GM21619 (cell line): ENCODE data around the gene OBP2B.
"Not testable (repeated sequence)": the region's sequence is repeated elsewhere in the genome, so short reads cannot be mapped to it uniquely, and the experiment has no call there.

Experiments
- ATAC-seq: cut with Tn5 transposase; IDR thresholded peaks from one replicate; pipeline ENCODE4 v1.9.1; 2021; ENCODE audit not compliant: unreplicated experiment

OBP2B gene

GRCh38 chr9:133208880-133209300 is at the start of gene OBP2B:
Gene OBP2B, minus strand, starts transcription at chr9:133209250. Its CDS starts 51 bp downstream, at chr9:133209199.
- ATAC-seq = not testable (repeated sequence)

- ATAC-seq = no peak
Measured at GRCh38 chr9:133258061-133259015, 49.3 kb upstream of the OBP2B start.

GRCh38 chr9:133257465-133257956 is 48.5 kb upstream of the OBP2B start:
- no peak for ATAC-seq

GRCh38 chr9:133256686-133257091 is 47.6 kb upstream of the OBP2B start:
- no peak for ATAC-seq

GRCh38 chr9:133256136-133256461 is 47.0 kb upstream of the OBP2B start:
- no peak for ATAC-seq

GRCh38 chr9:133255371-133256135 is 46.5 kb upstream of the OBP2B start:
- no peak for ATAC-seq

- no peak for ATAC-seq
Measured at GRCh38 chr9:133254471-133254870, 45.4 kb upstream of the OBP2B start.

GRCh38 chr9:133253268-133253667 is 44.2 kb upstream of the OBP2B start:
- no peak for ATAC-seq

- no peak for ATAC-seq
Measured at GRCh38 chr9:133252301-133253020, 43.4 kb upstream of the OBP2B start.

GRCh38 chr9:133251773-133252172 is 42.7 kb upstream of the OBP2B start:
- ATAC-seq = no peak

GRCh38 chr9:133251221-133251620 is 42.2 kb upstream of the OBP2B start:
- not testable (repeated sequence) for ATAC-seq

GRCh38 chr9:133250741-133251170 is 41.7 kb upstream of the OBP2B start:
- no peak for ATAC-seq

GRCh38 chr9:133249337-133249736 is 40.3 kb upstream of the OBP2B start:
- no peak for ATAC-seq

GRCh38 chr9:133248726-133249295 is 39.8 kb upstream of the OBP2B start:
- no peak for ATAC-seq

GRCh38 chr9:133247632-133248031 is 38.6 kb upstream of the OBP2B start:
- ATAC-seq = no peak

- no peak for ATAC-seq
Measured at GRCh38 chr9:133246991-133247390, 37.9 kb upstream of the OBP2B start.

GRCh38 chr9:133246562-133246961 is 37.5 kb upstream of the OBP2B start:
- ATAC-seq = no peak

- ATAC-seq = no peak
Measured at GRCh38 chr9:133242991-133243390, 33.9 kb upstream of the OBP2B start.

GRCh38 chr9:133242241-133242640 is 33.2 kb upstream of the OBP2B start:
- no peak for ATAC-seq

- ATAC-seq = no peak
Measured at GRCh38 chr9:133239533-133240090, 30.6 kb upstream of the OBP2B start.
